Measurements from ENCODE around the gene MAX.

DNA sequence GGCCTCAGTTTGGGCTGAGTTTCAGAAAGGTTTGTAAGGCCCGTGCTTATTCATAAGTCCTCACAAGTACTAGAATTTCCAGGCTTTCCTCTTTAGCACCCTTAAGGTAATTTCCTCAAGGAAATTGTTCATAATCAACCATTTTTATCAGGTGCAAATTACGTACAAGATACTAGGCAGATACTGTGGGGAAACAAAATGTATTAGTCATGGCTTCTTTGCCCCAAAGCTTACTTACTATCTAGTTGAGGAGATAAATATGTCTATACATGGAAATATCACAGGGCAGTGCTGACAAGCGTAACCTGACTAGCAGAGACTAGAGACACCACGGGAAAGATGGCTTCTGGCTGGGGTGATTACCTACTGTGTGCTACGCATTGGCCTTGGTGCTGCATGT lies 22.5 kb downstream of the MAX start:
- TF ChIP-seq ZNF274 (IDR thresholded peaks at IDR 0.05; ENCODE audit: borderline replicate concordance, low read depth, low read length), result no peak
- TF ChIP-seq POLR2A (conservative IDR thresholded peaks at IDR 0.05), result no peak
- TF ChIP-seq NFYB (IDR thresholded peaks at IDR 0.05; ENCODE audit: extremely low read depth, insufficient read length), result no peak
- TF ChIP-seq EP300 (IDR thresholded peaks at IDR 0.05; ENCODE audit: low read length), result no peak
- TF ChIP-seq, protein P1, sequence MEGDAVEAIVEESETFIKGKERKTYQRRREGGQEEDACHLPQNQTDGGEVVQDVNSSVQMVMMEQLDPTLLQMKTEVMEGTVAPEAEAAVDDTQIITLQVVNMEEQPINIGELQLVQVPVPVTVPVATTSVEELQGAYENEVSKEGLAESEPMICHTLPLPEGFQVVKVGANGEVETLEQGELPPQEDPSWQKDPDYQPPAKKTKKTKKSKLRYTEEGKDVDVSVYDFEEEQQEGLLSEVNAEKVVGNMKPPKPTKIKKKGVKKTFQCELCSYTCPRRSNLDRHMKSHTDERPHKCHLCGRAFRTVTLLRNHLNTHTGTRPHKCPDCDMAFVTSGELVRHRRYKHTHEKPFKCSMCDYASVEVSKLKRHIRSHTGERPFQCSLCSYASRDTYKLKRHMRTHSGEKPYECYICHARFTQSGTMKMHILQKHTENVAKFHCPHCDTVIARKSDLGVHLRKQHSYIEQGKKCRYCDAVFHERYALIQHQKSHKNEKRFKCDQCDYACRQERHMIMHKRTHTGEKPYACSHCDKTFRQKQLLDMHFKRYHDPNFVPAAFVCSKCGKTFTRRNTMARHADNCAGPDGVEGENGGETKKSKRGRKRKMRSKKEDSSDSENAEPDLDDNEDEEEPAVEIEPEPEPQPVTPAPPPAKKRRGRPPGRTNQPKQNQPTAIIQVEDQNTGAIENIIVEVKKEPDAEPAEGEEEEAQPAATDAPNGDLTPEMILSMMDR (IDR thresholded peaks at IDR 0.05 in 2 of 3, conservative IDR thresholded peaks at IDR 0.05 in 1 of 3; ENCODE audit: insufficient read depth in 2 of 3, low read depth in 1 of 3, low read length in 3 of 3), result no peak
- no peak for TF ChIP-seq ZNF384 (IDR thresholded peaks at IDR 0.05; ENCODE audit: low read depth, low read length)
- TF ChIP-seq HCFC1 (IDR thresholded peaks at IDR 0.05; ENCODE audit: low read depth, low read length), result no peak
- no peak for TF ChIP-seq POLR2AphosphoS5 (IDR thresholded peaks at IDR 0.05; ENCODE audit: control insufficient read depth, insufficient read depth, low read depth, low read length)

All from K562 (cell line).